OCI-LY7 (cell line): Measurements from ENCODE around the gene APLN. TPM values are rescaled to one million over a fixed set of nuclear protein-coding genes. Genes with fewer than 3 reads are reported as not detected.

Experiments used
- BruUV-seq: library from RNA; stranded (reverse); fragments of 400-500 nt; replicated peaks from 2 replicates; lab custom pipeline; 2021; lab: Mats Ljungman, UMichigan
- CTCF ChIA-PET: fragments of 300-600 bp; sonication (Branson Sonifier 250); formaldehyde crosslinking; loops from one replicate; lab custom pipeline; 2022; ENCODE audit warnings: antibody characterized with exemption; ENCODE audit not compliant: unreplicated experiment; lab: Charles Lee
- POLR2A ChIA-PET: fragments of 300-600 bp; sonication (Branson Sonifier 250); formaldehyde crosslinking; loops from one replicate; lab custom pipeline; 2022; ENCODE audit warnings: antibody characterized with exemption; lab: Charles Lee
- DNase-seq: peaks from one replicate; pipeline ENCODE4 v3.0.0-alpha.2; 2015; ENCODE audit warnings: low spot score
- H2AFZ ChIP-seq: fragments of 200-600 bp; sonication (generic), shearing (Covaris generic); 2 replicates; pipeline ENCODE4 v1.6.1; 2014; ENCODE audit warnings: mild to moderate bottlenecking, antibody characterized with exemption, low read length, moderate library complexity
- H3K27ac ChIP-seq: fragments of 200-600 bp; sonication (generic); 2 replicates; pipeline ENCODE4 v1.5.1; 2014; ENCODE audit warnings: mixed run types, low read depth, mild to moderate bottlenecking, moderate library complexity, low read length, inconsistent platforms; ENCODE audit not compliant: poor library complexity, severe bottlenecking
- H3K36me3 ChIP-seq: fragments of 200-600 bp; sonication (generic); 2 replicates; pipeline ENCODE4 v1.6.1; 2014; ENCODE audit warnings: mild to moderate bottlenecking, antibody characterized with exemption, low read length, moderate library complexity, mixed read lengths; ENCODE audit not compliant: insufficient read depth
- H3K4me1 ChIP-seq: fragments of 200-600 bp; sonication (generic); 2 replicates; pipeline ENCODE4 v1.5.1; 2014; ENCODE audit warnings: mild to moderate bottlenecking, low read length; ENCODE audit not compliant: insufficient read depth, poor library complexity, severe bottlenecking
- H3K4me2 ChIP-seq: fragments of 200-600 bp; sonication (generic); 2 replicates; pipeline ENCODE4 v1.6.1; 2014; ENCODE audit warnings: mild to moderate bottlenecking, low read length
- H3K4me3 ChIP-seq: fragments of 200-600 bp; sonication (generic); 2 replicates; pipeline ENCODE4 v1.5.1; 2014; ENCODE audit warnings: mild to moderate bottlenecking, low read depth, low read length; ENCODE audit not compliant: poor library complexity, severe bottlenecking
- H3K79me2 ChIP-seq: fragments of 200-600 bp; sonication (generic); 2 replicates; pipeline ENCODE4 v1.6.1; 2016; ENCODE audit warnings: low read depth, mild to moderate bottlenecking, low read length, moderate library complexity, mixed read lengths; ENCODE audit not compliant: insufficient read depth
- H3K9me2 ChIP-seq: fragments of 200-600 bp; sonication (generic); 2 replicates; pipeline ENCODE4 v1.6.1; 2016; ENCODE audit warnings: mild to moderate bottlenecking, low read length, mixed read lengths; ENCODE audit not compliant: insufficient read depth
- H3K9me3 ChIP-seq: fragments of 200-600 bp; sonication (generic); 2 replicates; pipeline ENCODE4 v1.6.1; 2014; ENCODE audit warnings: mild to moderate bottlenecking, mixed run types, low read length, mixed read lengths
- H4K20me1 ChIP-seq: fragments of 200-600 bp; sonication (generic); 2 replicates; pipeline ENCODE4 v1.6.1; 2014; ENCODE audit warnings: mild to moderate bottlenecking, antibody characterized with exemption, low read length, moderate library complexity, mixed read lengths; ENCODE audit not compliant: insufficient read depth
- CTCF ChIP-seq: fragments of 200-600 bp; sonication (generic); conservative IDR thresholded peaks from 2 replicates; pipeline ENCODE4 v1.5.1; 2014; ENCODE audit warnings: mild to moderate bottlenecking, antibody characterized with exemption, low read length, moderate library complexity, mixed read lengths
- EZH2phosphoT487 ChIP-seq: fragments of 200-600 bp; sonication (generic); IDR thresholded peaks from 2 replicates; pipeline ENCODE4 v1.6.1; 2018; ENCODE audit warnings: low read depth, borderline replicate concordance, mild to moderate bottlenecking, mixed run types, antibody characterized with exemption, low read length, moderate library complexity, mixed read lengths
- intact Hi-C: fragments of 100-400 bp; cut with micrococcal nuclease; formaldehyde crosslinking; loops from one replicate; pipeline ENCODE4 v1.10.0; 2022; ENCODE audit not compliant: unreplicated experiment
- total RNA-seq, 2 experiments: library from RNA; depleted of rRNA in 1 of 2; stranded (reverse); fragments of >200 nt in 1 of 2; shearing (Covaris generic) in 1 of 2; gene quantifications; 2 replicates each; pipeline ENCODE4 v1.2.3, GENCODE V29; 2014 to 2022

Gene APLN
- total RNA-seq, 2 experiments from 2014 or later, result 0.13 TPM; not detected in 1

GRCh38 chrX:129653971-129654651 lies 645 bp downstream of the APLN start:
- BruUV-seq, result no TSS peak
- peak overlapping the region; percentile 44 for H3K4me2 ChIP-seq
- intact Hi-C loops, result no loop called here
- no peaks in the 10 kb centered on the region for H4K20me1 ChIP-seq
- no peaks in the 10 kb centered on the region for H3K79me2 ChIP-seq
- H3K4me3 ChIP-seq, result peak overlapping the region; percentile 26
- H3K4me1 ChIP-seq, result peaks cover 7% of the 10 kb centered on the region
- H3K9me3 ChIP-seq, result no peaks in the 10 kb centered on the region
- ChIA-PET POLR2A (interaction anchor here (0.6 kb wide), 1 partner anchor 660 kb away, joined by 4 read pairs; no protein-coding TSS in a partner anchor), CTCF (no interaction called here)
- H3K27ac ChIP-seq, result no peak overlapping the region
- DNase-seq, result no peak
- H3K36me3 ChIP-seq, result no peaks in the 10 kb centered on the region
- no peak overlapping the region for H2AFZ ChIP-seq
- no peaks in the 10 kb centered on the region for H3K9me2 ChIP-seq
- TF ChIP-seq EZH2phosphoT487, result no peak
- no peak for TF ChIP-seq CTCF

- H3K4me3 ChIP-seq, result no peak overlapping the region
Measured at GRCh38 chrX:129653181-129653970, 1.4 kb downstream of the APLN start.

More at GRCh38 chrX:129653181-129653970, 1.4 kb downstream of the APLN start:
- H3K36me3 ChIP-seq, result no peaks in the 10 kb centered on the region
- DNase-seq, result no peak
- no TSS peak for BruUV-seq
- no peaks in the 10 kb centered on the region for H4K20me1 ChIP-seq
- no peak for TF ChIP-seq CTCF
- no peak for TF ChIP-seq EZH2phosphoT487
- H2AFZ ChIP-seq, result no peak overlapping the region
- peaks cover 7% of the 10 kb centered on the region for H3K4me1 ChIP-seq
- POLR2A ChIA-PET, result no interaction called here
- no peaks in the 10 kb centered on the region for H3K9me3 ChIP-seq
- CTCF ChIA-PET, result no interaction called here
- H3K4me2 ChIP-seq, result no peak overlapping the region
- intact Hi-C loops, result no loop called here
- H3K27ac ChIP-seq, result no peak overlapping the region
- H3K79me2 ChIP-seq, result no peaks in the 10 kb centered on the region
- H3K9me2 ChIP-seq, result no peaks in the 10 kb centered on the region
